Lower leg skin (tissue), 4 donors: Measurements from ENCODE around the gene PLA2G2C. TPM values are rescaled to one million over a fixed set of nuclear protein-coding genes. Genes with fewer than 3 reads are reported as not detected.

Source experiments
- DNase-seq, 2 donors: peaks; one replicate each; pipeline ENCODE4 v3.0.0-alpha.2; 2019; ENCODE audit warnings: low spot score in 2 of 2
- H3K4me3 ChIP-seq: fragments of 200-600 bp; sonication (generic); 2 replicates; pipeline ENCODE4 v1.5.1; 2017; ENCODE audit warnings: mild to moderate bottlenecking, low read depth; ENCODE audit not compliant: poor library complexity, severe bottlenecking
- POLR2A ChIP-seq, 2 donors: fragments of 450-650 bp; IDR thresholded peaks; one replicate each; pipeline ENCODE4 v1.6.1; 2016 to 2017; ENCODE audit warnings: antibody characterized with exemption in 2 of 2, mild to moderate bottlenecking in 1 of 2, moderate library complexity in 1 of 2
- WGBS, 2 donors: methylation state at CpG; one replicate each; pipeline ENCODE4 v1.1.5; 2018; 5-methylcytosine and 5-hydroxymethylcytosine counted together
- intact Hi-C: fragments of 100-400 bp; cut with DNase I; formaldehyde crosslinking; loops from one replicate; pipeline ENCODE4 v1.15.0; 2023; ENCODE audit warnings: low total_unique reads
- total RNA-seq, 4 donors: library from RNA; depleted of rRNA; stranded (reverse); fragments of >200 nt; gene quantifications; one replicate each; pipeline ENCODE4 v1.1.0, GENCODE V29; 2016
- TF ChIP-seq, protein P1 (sequence below), 3 donors: fragments of 450-650 bp; IDR thresholded peaks; one replicate each; pipeline ENCODE4 v1.5.1; 2016; ENCODE audit warnings: antibody characterized with exemption in 3 of 3, mild to moderate bottlenecking in 3 of 3, moderate library complexity in 2 of 3

PLA2G2C gene
- total RNA-seq, 4 donors from 2014 or later: 0.10 TPM; not detected in 3

DNA sequence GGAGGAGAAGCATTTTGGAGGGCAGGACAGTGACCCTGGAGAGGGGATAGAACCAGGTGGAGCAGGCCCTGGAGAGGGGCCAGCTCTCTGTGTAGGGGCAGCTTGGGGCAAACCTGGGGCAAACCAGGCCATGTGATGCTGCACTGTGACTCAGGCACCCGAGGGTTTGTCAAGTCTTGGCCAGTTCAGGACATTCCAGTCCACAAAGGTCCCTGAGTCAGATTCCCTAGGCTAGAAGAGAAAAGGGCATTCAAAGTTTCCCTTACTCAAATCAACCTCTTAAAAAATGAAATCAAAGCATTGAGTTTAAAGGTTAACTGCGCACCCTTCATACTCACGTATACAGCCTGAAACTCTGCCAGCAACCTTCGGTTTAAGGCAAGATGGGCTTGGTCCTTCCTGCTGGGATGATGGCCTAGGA is 25.2 kb upstream of the PLA2G2C start:
- DNase-seq: no peak
- intact Hi-C loops: no loop called here
- no peak for TF ChIP-seq POLR2A (IDR thresholded peaks at IDR 0.05)
- TF ChIP-seq, protein P1, sequence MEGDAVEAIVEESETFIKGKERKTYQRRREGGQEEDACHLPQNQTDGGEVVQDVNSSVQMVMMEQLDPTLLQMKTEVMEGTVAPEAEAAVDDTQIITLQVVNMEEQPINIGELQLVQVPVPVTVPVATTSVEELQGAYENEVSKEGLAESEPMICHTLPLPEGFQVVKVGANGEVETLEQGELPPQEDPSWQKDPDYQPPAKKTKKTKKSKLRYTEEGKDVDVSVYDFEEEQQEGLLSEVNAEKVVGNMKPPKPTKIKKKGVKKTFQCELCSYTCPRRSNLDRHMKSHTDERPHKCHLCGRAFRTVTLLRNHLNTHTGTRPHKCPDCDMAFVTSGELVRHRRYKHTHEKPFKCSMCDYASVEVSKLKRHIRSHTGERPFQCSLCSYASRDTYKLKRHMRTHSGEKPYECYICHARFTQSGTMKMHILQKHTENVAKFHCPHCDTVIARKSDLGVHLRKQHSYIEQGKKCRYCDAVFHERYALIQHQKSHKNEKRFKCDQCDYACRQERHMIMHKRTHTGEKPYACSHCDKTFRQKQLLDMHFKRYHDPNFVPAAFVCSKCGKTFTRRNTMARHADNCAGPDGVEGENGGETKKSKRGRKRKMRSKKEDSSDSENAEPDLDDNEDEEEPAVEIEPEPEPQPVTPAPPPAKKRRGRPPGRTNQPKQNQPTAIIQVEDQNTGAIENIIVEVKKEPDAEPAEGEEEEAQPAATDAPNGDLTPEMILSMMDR (IDR thresholded peaks at IDR 0.05): no peak
- H3K4me3 ChIP-seq: no peak overlapping the region
- whole genome bisulfite sequencing, 2 donors: 45 to 58% methylated on average over 4 of the region's 4 CpGs

DNA sequence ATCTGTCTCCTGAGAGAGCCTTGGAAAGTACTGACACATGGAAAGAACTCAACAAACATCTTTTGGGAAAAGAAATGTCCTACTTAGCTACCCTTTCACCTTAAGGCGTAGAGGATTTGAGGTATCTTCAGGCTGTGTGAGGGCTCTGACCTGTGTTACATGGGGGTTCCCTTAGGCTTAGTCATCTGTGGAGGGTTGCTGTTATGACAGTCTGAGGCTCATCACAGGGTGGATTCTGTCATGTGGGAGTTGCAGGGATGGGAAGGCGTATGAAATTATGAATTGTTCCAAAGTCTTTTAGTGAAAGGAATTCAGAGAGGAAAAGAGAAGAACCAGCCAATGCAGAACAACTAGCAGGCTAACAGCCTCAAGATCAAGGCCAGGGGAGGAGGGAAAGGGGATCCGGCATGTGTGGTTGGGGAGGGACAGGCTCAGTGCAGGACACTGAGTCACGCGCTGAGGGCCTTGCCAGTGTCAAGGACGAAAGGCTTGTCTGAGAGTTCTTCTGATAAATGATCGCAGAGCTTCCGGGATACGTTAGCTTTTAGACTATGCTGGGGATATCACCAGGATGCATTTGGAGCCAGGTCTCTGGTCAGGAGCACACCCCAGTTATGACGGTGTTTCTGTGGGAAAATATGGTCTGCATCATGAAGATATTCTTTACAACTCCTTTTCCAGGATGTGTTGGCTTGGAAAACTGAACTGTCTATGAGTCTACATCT is 24.6 kb upstream of the PLA2G2C start:
- intact Hi-C loops: no loop called here
- TF ChIP-seq POLR2A (IDR thresholded peaks at IDR 0.05): no peak
- TF ChIP-seq, protein P1 (IDR thresholded peaks at IDR 0.05): no peak
- 84 to 88% methylated on average over 10 of the region's 10 CpGs for WGBS, 2 donors
- no peak for DNase-seq
- no peak overlapping the region for H3K4me3 ChIP-seq

DNA sequence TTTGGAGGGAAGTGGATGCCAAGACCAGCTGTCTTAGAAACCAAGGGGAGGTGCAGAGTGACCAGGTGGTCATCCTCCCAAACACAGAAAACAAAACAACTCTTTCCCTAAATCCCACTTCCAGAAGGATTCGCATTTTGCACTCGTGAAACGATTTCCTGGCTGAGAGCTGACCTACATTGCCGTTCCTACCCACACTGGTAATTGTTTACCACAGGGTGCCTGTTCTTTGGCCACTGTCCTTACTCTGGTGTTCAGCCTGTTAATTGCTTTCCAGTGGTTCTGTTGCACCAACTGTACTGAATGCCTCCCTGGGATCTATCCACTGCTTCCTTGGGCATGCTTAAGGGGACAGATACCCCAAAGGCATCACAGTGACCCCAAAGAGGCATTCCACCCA is 23.2 kb upstream of the PLA2G2C start:
- intact Hi-C loops: no loop called here
- TF ChIP-seq POLR2A (IDR thresholded peaks at IDR 0.05): no peak
- TF ChIP-seq, protein P1 (IDR thresholded peaks at IDR 0.05): no peak
- 84 to 85% methylated on average over 4 of the region's 4 CpGs for WGBS, 2 donors

DNA sequence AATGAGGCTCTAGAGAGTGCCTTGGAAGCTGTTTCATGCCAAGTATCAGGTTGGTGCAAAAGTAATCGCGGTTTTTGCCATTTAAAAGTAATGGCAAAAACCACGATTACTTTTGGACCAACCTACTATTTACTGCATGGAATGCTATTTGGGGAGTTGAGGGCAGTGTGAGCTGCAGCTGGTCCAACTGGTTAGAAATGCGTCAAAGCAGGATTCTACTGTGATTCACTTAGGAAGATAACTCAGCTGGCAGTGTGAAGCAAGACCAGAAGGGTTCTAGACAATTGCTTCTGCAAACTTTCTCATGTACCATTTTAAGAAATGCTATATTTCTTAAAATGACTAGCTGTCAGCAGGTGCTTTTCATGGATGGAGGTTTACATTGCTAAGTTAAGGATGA is 21.2 kb upstream of the PLA2G2C start:
- intact Hi-C loops: no loop called here
- H3K4me3 ChIP-seq: no peak overlapping the region
- TF ChIP-seq, protein P1 (IDR thresholded peaks at IDR 0.05): no peak
- no peak for TF ChIP-seq POLR2A (IDR thresholded peaks at IDR 0.05)
- no peak for DNase-seq
- WGBS, 2 donors: 77 to 80% methylated on average over 4 of the region's 4 CpGs

More for the DNA sequence above, 23.2 kb upstream of the PLA2G2C start:
- no peak for DNase-seq
- no peak overlapping the region for H3K4me3 ChIP-seq

DNA sequence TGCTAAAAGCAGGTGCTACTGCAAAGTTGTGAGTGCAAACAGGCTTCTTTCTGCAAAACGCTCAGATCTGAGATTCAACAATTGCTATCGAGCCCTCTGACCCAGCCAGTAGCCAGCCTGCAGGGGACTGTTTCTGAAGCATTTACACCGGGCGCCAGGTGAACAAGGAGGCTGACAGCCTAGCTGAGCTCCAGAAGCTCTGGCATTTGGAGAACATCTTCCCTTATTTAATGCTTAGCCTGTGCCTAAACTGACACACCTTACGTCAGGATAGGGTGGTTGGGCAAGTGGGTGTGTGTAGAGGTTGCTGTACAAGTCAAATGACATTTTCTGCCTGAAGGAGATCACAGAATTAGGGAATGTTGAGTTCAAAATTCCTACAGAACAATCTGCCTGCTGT is 15.8 kb upstream of the PLA2G2C start:
- intact Hi-C loops: no loop called here
- WGBS, 2 donors: 70 to 90% methylated on average over 5 of the region's 5 CpGs
- no peak overlapping the region for H3K4me3 ChIP-seq
- TF ChIP-seq, protein P1 (IDR thresholded peaks at IDR 0.05): no peak
- no peak for DNase-seq

DNA sequence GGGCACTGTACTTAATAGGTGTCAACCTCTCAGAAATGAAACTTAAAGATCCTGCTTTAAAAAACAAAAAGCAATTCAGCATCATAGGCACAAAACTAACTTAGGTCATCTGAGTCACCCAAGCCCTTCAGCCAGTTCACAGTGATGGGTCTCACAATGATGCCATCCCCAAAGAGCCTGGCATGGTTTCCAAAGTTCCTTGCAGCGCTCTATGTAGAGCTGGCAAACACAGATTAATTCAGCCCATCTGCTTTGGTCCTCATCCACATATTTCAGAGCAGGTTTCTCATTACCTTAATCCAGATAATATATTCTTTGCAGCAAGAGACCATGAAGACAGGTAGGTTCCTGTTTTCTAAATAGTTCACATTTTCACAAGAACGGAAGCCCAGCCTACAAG is 14.6 kb upstream of the PLA2G2C start:
- 73 to 75% methylated on average over 2 of the region's 2 CpGs for WGBS, 2 donors
- intact Hi-C loops: no loop called here
- H3K4me3 ChIP-seq: no peak overlapping the region
- DNase-seq: no peak
- TF ChIP-seq, protein P1 (IDR thresholded peaks at IDR 0.05): no peak
- TF ChIP-seq POLR2A (IDR thresholded peaks at IDR 0.05): no peak
